H4 (cell line): Measurements from ENCODE around the gene JTB. TPM values are rescaled to one million over a fixed set of nuclear protein-coding genes. Genes with fewer than 3 reads are reported as not detected.

ENCODE experiments used
- DNase-seq: peaks from one replicate; pipeline ENCODE4 v3.0.0-alpha.2; 2015; ENCODE audit warnings: low spot score
- total RNA-seq: library from RNA; depleted of rRNA; stranded (reverse); fragments of >200 nt; shearing (Covaris generic); gene quantifications from 2 replicates; pipeline ENCODE4 v1.2.3, GENCODE V29; 2014; rRNA removed

Gene JTB
- total RNA-seq, 1 experiment from 2014 or later: 256 TPM

- DNase-seq: no peak
Observed at GRCh38 chr1:153933955-153934354, 43.5 kb downstream of the JTB start.

- DNase-seq: no peak
Observed at GRCh38 chr1:153933430-153933829, 44.0 kb downstream of the JTB start.

GRCh38 chr1:153932156-153933131 lies 45.0 kb downstream of the JTB start:
- DNase-seq: no peak

GRCh38 chr1:153929981-153930948 lies 47.2 kb downstream of the JTB start:
- DNase-seq: no peak

GRCh38 chr1:153929426-153929825 lies 48.0 kb downstream of the JTB start:
- no peak for DNase-seq

GRCh38 chr1:153928791-153929341 lies 48.6 kb downstream of the JTB start:
- DNase-seq: no peak

GRCh38 chr1:153928245-153928644 lies 49.2 kb downstream of the JTB start:
- no peak for DNase-seq

GRCh38 chr1:153926405-153926804 lies 51.1 kb downstream of the JTB start:
- no peak for DNase-seq

Other genes starting within 250 kb of the JTB start
- 16.7 and 18.6 TPM in 2 replicates for gene INTS3, start 249.6 kb downstream of the JTB start, total RNA-seq
- 0.93 and 2.9 TPM in 2 replicates for gene SLC27A3, start 202.3 kb downstream of the JTB start, total RNA-seq
- 4.9 and 7.2 TPM in 2 replicates for gene GATAD2B, start 54.7 kb downstream of the JTB start, total RNA-seq
- 3.5 and 4.3 TPM in 2 replicates for gene DENND4B, start 31.0 kb downstream of the JTB start, total RNA-seq
- 6.5 and 7.0 TPM in 2 replicates for gene CRTC2, start 19.1 kb downstream of the JTB start, total RNA-seq
- gene SLC39A1, start 14.1 kb downstream of the JTB start, total RNA-seq: 93.2 and 96.9 TPM in 2 replicates
- 9.6 and 13.3 TPM in 2 replicates for gene CREB3L4, start 9.8 kb downstream of the JTB start, total RNA-seq
- 29.2 and 36.1 TPM in 2 replicates for gene RAB13, start 8.7 kb upstream of the JTB start, total RNA-seq
- gene RPS27, start 13.1 kb upstream of the JTB start, total RNA-seq: 3,546 and 4,042 TPM in 2 replicates
- gene NUP210L, start 177.4 kb upstream of the JTB start, total RNA-seq: 0.02 TPM in 1 of 2 replicates, not detected in the other
- 482 and 546 TPM in 2 replicates for gene TPM3, start 214.4 kb upstream of the JTB start, total RNA-seq
- gene CFAP141, start 228.7 kb upstream of the JTB start, total RNA-seq: not detected in 2 replicates
- 74.3 and 85.9 TPM in 2 replicates for gene UBAP2L, start 243.3 kb upstream of the JTB start, total RNA-seq